Lung microvascular endothelial cell (primary cell): ENCODE results near the gene STK33. TPM values are rescaled to one million over a fixed set of nuclear protein-coding genes. Genes with fewer than 3 reads are reported as not detected.
"Not testable (repeated sequence)": the region's sequence is repeated elsewhere in the genome, so short reads cannot be mapped to it uniquely, and the experiment has no call there.

Experiments
- DNase-seq, 2 donors: peaks; one replicate each; pipeline versions ENCODE4 v3.0.0 to v3.0.0-alpha.2; 2010; ENCODE audit warnings: low read depth in 2 of 2
- total RNA-seq: library from RNA; depleted of rRNA; stranded (reverse); fragments of >200 nt; gene quantifications from 2 replicates; pipeline ENCODE4 v1.2.1, GENCODE V29; 2014

Gene STK33
- total RNA-seq, 1 donor from 2014 or later: 0.99 TPM

- DNase-seq: no peak
Measured at GRCh38 chr11:8545698-8546366, 48.2 kb downstream of the STK33 start.

DNA sequence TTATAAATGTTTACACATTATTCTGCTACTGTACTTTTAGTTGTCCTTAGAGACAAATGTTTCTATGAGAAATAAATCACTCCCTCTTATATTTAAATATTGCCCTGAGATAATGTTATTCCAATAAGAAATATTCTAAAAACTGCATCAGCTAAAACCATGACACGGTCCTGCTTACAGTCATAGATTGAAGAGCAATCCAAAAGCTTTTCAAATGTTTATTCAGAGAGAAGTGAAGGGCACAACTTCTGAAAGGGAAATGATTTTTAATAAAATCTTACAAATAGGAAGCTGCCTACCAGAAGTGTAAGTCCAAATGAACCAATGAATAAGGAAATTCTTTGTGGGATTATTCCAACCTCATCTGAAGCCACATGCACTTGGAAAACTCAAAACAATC lies 49.2 kb downstream of the STK33 start:
- DNase-seq: no peak

DNA sequence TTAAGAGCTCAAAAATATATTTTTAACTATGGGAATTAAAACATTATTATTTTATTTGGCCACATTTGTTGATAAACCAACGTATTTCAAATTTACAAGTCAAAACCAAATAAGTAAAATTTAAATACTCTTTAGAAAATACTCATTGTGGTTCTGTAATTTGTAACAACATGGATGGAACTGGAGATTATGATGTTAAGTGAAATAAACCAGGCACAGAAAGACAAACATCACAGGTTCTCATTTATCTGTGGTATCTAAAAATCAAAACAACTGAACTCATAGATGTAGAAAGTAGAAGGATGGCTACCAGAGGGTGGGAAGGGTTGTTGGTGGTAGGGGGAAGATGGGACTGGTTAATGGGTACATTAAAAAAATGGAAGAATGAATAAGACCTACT lies 50.8 kb downstream of the STK33 start:
- no peak for DNase-seq

DNA sequence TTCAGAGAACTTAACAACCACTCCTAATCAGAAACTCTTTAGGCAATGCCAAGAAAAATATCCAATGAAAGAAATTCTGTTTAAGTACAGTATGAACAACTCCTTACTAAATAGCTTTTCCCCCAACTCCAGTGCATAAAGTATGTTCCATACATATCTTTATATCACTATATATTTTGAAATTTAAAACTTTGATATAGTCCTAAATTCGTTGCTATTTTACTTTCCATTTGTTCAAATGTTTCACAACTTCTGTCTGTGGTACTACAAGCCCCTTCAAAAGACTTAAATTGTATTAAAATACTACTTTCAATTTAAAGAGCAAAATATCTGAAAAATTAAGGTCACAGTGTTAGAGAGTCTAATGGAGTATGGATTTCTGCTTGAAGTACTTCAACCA lies 52.6 kb downstream of the STK33 start:
- no peak for DNase-seq

DNA sequence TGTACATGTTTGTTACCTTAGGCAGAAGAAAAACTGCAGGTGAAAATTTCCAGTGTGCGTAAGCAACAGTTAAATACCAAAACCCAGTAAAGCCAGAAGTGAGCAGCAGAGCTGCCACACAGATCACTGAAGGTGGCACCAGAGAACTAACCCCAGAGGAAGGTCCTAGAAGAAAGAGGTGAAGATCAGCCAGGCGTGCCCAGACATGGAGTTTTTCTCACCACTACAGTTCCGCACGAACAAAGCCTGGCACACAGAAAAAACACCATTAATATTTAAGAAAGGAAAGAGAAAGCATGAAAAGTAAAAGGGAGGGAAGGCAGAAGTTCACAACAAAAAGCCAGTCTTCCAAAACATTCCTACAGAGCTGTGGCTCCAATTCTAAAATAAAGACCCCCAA lies 60.7 kb downstream of the STK33 start:
- DNase-seq: no peak

- no peak for DNase-seq
Measured at GRCh38 chr11:8532475-8532874, 61.6 kb downstream of the STK33 start.

GRCh38 chr11:8531982-8532381 lies 62.0 kb downstream of the STK33 start:
- DNase-seq: no peak

DNA sequence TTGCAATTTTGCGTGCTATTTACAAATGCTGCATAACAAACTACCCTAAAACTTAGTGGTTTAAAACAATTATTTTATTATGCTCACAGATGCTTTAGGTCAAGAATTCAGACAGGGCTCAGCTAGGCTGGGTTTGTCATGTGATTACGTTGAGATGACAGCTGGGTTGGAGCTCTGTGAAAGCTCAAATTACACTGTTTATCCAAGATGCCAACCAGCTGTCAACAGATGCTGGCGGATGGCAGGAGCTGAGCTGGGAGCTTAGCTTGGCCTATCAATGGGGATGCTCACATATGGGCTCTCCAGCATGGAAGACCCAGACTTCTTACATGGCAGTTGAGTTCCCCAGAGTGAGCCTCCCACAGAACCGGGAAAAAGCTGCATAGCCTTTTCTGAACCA lies 62.7 kb downstream of the STK33 start:
- no peak for DNase-seq

- no peak for DNase-seq
Measured at GRCh38 chr11:8527939-8528338, 66.1 kb downstream of the STK33 start.

DNA sequence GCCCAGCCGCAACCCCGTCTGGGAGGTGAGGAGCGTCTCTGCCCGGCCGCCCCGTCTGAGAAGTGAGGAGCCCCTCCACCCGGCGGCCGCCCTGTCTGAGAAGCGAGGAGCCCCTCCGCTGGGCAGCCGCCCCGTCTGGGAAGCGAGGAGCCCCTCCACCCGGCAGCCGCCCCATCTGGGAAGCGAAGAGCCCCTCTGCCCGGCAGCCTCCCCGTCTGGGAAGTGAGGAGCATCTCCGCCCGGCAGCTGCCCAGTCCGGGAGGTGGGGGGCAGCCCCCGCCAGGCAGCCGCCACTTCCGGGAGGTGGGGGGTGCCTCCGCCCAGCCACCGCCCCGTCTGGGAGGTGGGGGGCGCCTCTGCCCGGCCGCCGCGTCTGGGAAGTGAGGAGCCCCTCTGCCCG lies 70.6 kb downstream of the STK33 start:
- DNase-seq: no peak

DNA sequence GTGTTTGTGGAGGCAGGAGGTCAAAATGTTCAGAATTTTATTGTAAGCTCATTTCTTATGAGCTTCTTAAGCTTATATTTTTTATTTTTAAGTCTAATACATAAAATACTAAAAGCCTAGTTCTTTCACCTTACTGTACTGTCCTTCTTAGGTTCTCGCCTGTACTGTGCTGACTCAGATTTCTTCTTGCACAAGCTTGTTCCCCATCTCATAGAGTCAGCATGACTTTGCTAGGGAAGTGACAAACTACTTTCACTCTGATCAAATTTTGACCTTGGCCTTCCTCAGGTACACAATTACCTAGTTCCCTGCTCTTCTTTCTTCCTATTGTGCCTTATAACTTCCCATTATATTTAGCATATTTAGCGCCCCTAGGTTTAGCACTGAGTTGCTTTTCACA lies 81.5 kb downstream of the STK33 start:
- no peak for DNase-seq

DNA sequence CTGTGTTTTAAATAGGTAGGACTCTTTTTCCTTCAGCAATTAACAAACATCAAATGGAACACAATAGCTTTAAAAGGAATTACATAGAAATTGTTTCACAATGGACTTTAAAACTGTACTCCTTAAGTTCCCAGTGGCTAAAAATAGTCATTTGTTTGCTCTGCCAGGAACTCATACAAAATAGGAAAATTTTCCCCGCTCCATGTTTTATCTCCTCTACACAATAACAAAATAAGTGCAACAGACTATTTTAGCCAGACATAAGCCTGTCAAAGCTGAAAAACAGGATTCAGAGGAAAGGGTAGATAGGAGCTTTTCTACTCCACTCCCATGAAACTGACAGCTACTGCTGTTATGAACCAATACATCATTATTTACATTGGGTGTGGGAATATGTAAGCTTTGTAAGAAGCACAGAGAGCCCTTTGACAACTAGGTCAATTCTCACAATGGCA lies 90.1 kb downstream of the STK33 start:
- DNase-seq: no peak

GRCh38 chr11:8501836-8502235 lies 92.2 kb downstream of the STK33 start:
- DNase-seq: no peak

DNA sequence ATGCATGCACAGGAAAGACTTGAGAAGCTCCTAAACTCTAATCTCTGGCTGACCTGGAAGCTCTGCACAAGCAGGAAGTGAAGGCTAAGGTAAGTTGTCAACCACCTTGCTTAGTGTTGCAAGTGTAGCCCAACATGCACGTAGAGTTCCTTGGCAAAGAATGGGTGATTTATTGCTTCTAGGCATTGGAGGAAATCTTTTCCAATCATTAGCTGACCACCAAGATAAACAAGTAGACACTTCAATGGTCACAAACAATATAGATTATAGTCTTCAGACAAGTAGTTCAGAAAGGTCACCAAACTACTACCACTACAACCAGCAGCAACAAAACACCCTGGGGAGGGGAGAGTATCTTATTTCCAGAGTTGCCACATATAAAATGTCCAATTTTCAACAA lies 105.6 kb downstream of the STK33 start:
- no peak for DNase-seq

GRCh38 chr11:8487261-8487660 lies 106.8 kb downstream of the STK33 start:
- no peak for DNase-seq

- DNase-seq: no peak
Measured at GRCh38 chr11:8484251-8484650, 109.8 kb downstream of the STK33 start.

- DNase-seq: no peak
Measured at GRCh38 chr11:8480858-8481257, 113.2 kb downstream of the STK33 start.

- no peak for DNase-seq
Measured at GRCh38 chr11:8477680-8478079, 116.3 kb downstream of the STK33 start.

- DNase-seq: no peak
Measured at GRCh38 chr11:8477151-8477550, 116.9 kb downstream of the STK33 start.

GRCh38 chr11:8467806-8468205 lies 126.2 kb downstream of the STK33 start:
- DNase-seq: not testable (repeated sequence)

DNA sequence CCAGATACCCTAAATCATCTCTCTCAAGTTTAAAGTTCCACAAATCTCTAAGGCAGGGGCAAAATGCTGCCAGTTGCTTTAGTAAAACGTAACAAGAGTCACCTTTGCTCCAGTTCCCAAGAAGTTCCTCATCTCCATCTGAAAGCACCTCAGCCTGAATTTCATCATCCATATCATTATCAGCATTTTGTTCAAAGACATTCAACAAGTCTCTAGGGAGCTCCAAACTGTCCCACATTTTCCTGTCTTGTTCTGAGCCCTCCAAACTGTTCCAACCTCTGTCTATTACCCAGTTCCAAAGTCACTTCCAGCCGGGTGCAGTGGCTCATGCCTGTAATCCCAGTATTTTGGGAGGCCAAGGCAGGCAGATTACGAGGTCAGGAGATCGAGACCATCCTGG lies 126.7 kb downstream of the STK33 start:
- DNase-seq: not testable (repeated sequence)

- not testable (repeated sequence) for DNase-seq
Measured at GRCh38 chr11:8466884-8467283, 127.1 kb downstream of the STK33 start.

DNA sequence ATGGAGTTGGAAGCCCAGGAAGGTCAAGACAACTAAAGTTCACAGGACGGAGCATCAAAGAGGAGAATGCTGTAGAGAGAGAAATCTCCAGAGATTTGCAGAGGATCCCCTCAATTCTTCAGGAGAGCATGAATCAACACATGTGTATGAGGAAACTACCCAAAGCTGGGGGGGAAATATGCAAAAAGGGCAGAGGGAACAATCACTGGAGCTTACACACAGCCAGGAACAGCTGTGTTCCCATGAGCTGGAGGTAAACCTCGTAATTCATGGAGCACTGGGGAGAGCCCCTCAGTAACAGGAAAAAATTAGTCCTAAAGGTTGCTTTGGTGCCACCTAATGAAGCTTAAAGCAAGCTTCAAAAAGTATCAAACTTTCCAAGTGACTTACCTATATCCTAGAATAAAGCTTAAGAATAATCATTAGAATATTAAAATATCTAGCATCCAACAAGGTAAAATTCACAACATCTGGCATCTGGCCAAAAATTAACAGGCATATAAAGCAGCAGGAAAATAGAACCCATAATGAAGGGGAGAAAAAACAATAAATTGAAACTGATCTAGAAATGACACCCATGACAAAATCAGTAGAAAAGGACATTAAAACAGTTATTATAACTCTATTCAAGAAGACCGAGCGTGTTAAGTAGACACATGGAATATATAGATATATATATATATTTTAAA lies 134.2 kb downstream of the STK33 start:
- DNase-seq: no peak
